ENCODE measurements around the gene OVOL3. TPM values are rescaled to one million over a fixed set of nuclear protein-coding genes. Genes with fewer than 3 reads are reported as not detected.

OVOL3 gene
- total and polyA plus RNA-seq, 4 donors = not detected

GRCh38 chr19:36151144-36152018 is 40.4 kb downstream of the OVOL3 start:
- Histone ChIP-seq H3K36me3 (ENCODE audit: control insufficient read depth in 4 of 4, insufficient read depth in 3 of 4, low read depth in 1 of 4, low read length in 3 of 4) (peaks cover 20 to 41% (median 26%) of the 10 kb centered on the region in 4 donors), H3K27ac (ENCODE audit: low read depth in 1 of 2, low read length in 2 of 2) (peak overlapping the region; percentile 39 to 63), H3K4me1 (ENCODE audit: control insufficient read depth in 4 of 4, insufficient read depth in 4 of 4, low read length in 3 of 4) (no peaks in the 10 kb centered on the region), H3K9ac (ENCODE audit: low read depth in 1 of 2, low read length in 2 of 2) (no peak overlapping the region), H3K9me3 (ENCODE audit: control insufficient read depth in 4 of 4, low read length in 3 of 4) (no peaks in the 10 kb centered on the region), H3K27me3 (ENCODE audit: control insufficient read depth in 4 of 4, insufficient read depth in 4 of 4, low read length in 3 of 4) (no peaks in the 10 kb centered on the region), H3K4me3 (ENCODE audit: low read depth in 1 of 3, low read length in 3 of 3) (peak overlapping the region in 1 of 3 donors; percentile 3)
- no peak for DNase-seq (ENCODE audit: low spot score)
- 80% methylated on average over 47 of the region's 47 CpGs for WGBS
- no peak for TF ChIP-seq SP1 (IDR thresholded peaks at IDR 0.05)
- TF ChIP-seq CTCF (IDR thresholded peaks at IDR 0.05; ENCODE audit: low read depth, low read length, missing input control) = no peak
- no peak for TF ChIP-seq RXRA (IDR thresholded peaks at IDR 0.05)
- TF ChIP-seq ZBTB33 (IDR thresholded peaks at IDR 0.05) = no peak
- no peak for TF ChIP-seq FOXA2 (IDR thresholded peaks at IDR 0.05)
- no peak for TF ChIP-seq HNF4G (IDR thresholded peaks at IDR 0.05)
- no peak for TF ChIP-seq JUND (IDR thresholded peaks at IDR 0.05)
- TF ChIP-seq HNF4A (conservative IDR thresholded peaks at IDR 0.05) = no peak
- no peak for TF ChIP-seq EGR1 (IDR thresholded peaks at IDR 0.05; ENCODE audit: low read depth in 2 of 2)
- TF ChIP-seq MAX (IDR thresholded peaks at IDR 0.05) = no peak
- TF ChIP-seq YY1 (IDR thresholded peaks at IDR 0.05) = no peak
- no peak for TF ChIP-seq FOXA1 (IDR thresholded peaks at IDR 0.05)
- no peak for TF ChIP-seq GABPA (IDR thresholded peaks at IDR 0.05 in 1 of 2, conservative IDR thresholded peaks at IDR 0.05 in 1 of 2)
- no peak for TF ChIP-seq RAD21 (IDR thresholded peaks at IDR 0.05)

GRCh38 chr19:36152019-36152351 is 41.0 kb downstream of the OVOL3 start:
- Histone ChIP-seq H3K9ac (ENCODE audit: low read depth in 1 of 2, low read length in 2 of 2) (no peak overlapping the region), H3K36me3 (ENCODE audit: control insufficient read depth in 4 of 4, insufficient read depth in 3 of 4, low read depth in 1 of 4, low read length in 3 of 4) (peaks cover 15 to 35% (median 22%) of the 10 kb centered on the region in 4 donors), H3K4me3 (ENCODE audit: low read depth in 1 of 3, low read length in 3 of 3) (peak overlapping the region in 1 of 3 donors; percentile 3), H3K27ac (ENCODE audit: low read depth in 1 of 2, low read length in 2 of 2) (peak overlapping the region; percentile 39 to 63), H3K27me3 (ENCODE audit: control insufficient read depth in 4 of 4, insufficient read depth in 4 of 4, low read length in 3 of 4) (no peaks in the 10 kb centered on the region), H3K9me3 (ENCODE audit: control insufficient read depth in 4 of 4, low read length in 3 of 4) (no peaks in the 10 kb centered on the region), H3K4me1 (ENCODE audit: control insufficient read depth in 4 of 4, insufficient read depth in 4 of 4, low read length in 3 of 4) (no peaks in the 10 kb centered on the region)
- 79% methylated on average over 16 of the region's 16 CpGs for WGBS
- no peak for DNase-seq (ENCODE audit: low spot score)
- no peak for TF ChIP-seq RAD21 (IDR thresholded peaks at IDR 0.05)
- no peak for TF ChIP-seq MAX (IDR thresholded peaks at IDR 0.05)
- TF ChIP-seq ATF3 (IDR thresholded peaks at IDR 0.05) = no peak
- no peak for TF ChIP-seq SP1 (IDR thresholded peaks at IDR 0.05)
- no peak for TF ChIP-seq YY1 (IDR thresholded peaks at IDR 0.05)
- TF ChIP-seq HNF4G (IDR thresholded peaks at IDR 0.05) = no peak
- TF ChIP-seq GABPA (IDR thresholded peaks at IDR 0.05 in 1 of 2, conservative IDR thresholded peaks at IDR 0.05 in 1 of 2) = no peak
- no peak for TF ChIP-seq REST (IDR thresholded peaks at IDR 0.05)
